GF-D8 (cell line): Measurements from ENCODE around the gene ANO8.

ENCODE experiments used
- DNase-seq: peaks from one replicate; lab custom pipeline; 2025; lab: John Stamatoyannopoulos, UW

ANO8 gene

DNA sequence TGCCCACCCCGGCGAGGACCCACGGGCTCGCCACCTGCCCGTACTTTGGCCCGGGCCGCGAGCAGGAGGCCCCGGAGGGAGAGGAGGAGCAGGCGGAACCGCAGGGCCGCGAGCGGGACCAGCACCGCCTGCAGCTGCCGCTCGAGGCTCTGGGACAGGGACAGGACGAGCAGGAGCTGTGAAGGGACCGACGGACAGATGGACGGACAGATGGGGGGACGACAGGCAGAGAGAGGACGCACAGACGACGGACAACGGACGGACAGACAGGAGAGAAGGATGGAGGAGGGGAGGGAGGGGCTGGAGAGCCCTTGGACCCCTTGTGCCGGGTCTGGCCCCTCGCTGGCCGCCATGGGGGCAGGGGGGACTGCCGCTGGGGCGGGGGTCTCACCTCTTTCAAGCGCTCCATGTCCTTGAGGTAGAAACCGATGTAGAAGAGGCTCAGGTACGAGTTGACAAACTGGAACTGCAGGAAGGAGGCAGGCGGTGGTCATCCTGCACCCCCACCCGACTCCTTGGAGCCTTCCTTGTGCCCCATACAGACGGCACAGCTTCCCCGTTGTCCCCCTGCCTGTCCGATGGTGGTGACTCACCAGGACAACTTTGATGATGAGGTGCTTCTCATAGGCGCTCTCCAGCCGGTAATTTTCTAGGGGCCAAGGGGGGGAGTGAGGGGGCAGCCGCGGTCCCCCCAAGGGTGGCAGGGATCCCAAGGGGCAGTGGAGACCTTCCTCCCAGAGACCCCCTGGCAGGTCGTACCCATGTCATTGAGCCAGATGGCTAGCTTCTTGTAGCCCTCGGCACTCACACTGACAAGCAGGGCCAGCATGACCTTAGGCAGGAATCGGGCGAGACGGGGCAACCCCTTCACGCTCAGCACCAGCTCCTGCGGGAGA, 5.0 kb downstream of the ANO8 start:
- no peak for DNase-seq

DNA sequence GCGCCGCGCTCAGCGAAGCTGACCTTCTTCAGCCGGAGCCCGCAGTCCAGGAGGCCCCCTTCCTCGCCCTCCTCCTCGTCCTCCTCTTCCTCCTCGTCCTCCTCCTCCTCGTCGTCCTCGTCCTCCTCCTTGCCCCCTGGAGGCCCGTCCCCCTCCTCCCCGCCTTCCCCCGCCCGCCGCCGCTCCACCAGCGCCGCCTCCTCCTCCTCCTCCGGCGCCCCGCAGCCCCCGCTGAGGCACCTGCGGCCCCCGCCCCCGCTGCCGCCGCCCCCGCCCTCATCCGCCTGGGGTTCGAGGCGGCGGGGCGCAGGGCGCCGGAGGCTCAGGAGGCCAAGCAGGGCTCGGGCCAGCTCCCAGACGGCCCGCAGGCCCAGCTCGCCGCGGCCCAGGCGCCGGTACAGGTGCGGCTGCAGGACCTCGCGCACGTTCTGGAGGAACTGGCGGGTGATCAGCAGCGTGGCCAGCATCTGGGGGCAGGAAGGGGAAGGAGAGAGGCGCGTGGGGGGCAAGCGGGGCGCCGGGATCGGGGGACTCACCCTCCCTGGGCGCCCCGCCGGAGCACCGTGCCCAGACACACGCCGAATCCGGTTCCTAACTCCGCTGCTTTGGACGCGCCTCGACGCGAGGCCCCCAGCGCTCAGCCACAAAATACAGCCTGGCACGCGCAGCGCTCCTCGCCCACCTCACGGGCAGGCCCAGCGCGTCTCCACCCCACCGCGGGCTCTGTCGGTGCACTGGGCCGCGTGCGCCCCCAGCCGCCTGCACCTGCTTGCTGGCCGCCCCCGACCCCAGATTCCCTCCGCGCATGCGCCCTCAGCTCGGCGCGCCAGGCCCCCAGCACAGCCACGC, 5.9 kb downstream of the ANO8 start:
- DNase-seq: no peak

DNA sequence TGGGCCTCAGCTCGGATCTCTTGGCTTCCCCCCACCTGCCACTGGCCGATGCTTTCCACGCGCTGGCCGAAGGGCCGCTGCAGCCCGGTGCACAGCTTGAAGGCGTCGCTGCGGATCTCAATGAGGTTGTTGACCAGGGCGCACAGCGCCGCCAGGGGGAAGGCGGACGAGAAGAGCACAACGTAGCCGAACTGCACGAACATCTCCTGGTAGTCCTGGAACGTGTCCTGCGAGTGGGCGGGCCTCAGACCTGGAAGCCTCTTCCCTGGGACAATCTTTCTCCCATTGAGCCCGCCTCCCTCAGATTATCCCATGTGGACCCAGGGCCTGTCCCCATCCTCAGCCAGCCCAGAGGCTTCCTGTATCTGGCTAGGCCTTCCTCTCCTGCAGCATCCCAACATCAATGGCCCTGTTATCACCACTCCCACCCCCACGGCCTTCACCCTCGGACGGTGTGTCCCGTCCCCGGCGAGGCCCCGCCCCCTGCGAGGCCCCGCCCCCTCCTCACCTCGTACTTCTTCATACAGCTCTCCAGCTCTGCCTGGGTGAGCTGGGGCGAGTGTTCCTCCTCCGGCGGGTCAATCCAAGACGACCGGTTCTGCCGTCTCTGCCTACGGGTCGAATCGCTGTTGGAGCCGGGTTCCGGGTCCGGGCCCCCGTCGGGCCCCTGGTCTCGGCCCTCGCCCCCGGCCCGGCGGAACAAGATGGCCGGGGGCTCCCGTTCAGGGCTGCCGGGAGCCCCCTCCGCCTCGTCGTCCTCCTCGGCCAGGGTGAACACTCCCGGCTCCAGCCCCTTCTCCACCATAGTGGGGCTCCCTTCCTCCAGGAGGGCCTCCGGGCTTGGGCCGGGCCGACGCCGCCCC, 6.8 kb downstream of the ANO8 start:
- no peak for DNase-seq

DNA sequence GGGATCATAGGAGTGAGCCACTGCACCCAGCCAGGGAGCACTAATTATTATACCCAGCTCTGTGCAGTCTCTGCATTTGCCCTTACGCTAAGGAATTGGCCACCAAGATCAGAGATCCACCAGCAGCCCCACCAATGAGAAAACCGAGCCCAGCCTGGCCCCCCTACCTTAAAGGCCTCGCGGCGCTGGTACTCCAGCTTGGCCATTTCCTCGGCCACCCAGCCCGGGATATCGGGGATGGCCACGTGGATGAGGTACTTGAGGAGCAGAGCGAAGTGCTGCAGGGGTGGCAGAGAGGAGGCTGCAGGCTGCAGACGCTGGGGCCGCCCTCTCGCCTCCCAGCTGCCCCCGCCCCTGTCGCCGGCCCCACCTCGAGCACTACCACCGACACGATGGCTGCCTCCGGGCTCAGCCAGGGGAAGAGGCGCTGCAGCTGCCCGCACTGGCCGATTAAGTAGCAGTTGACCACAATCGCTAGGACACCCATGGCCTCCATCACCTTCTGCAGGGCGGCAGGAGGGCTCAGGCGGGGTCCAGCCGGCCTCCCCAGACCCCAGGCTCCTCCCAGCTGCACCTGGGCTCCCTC, 7.5 kb downstream of the ANO8 start:
- no peak for DNase-seq

DNA sequence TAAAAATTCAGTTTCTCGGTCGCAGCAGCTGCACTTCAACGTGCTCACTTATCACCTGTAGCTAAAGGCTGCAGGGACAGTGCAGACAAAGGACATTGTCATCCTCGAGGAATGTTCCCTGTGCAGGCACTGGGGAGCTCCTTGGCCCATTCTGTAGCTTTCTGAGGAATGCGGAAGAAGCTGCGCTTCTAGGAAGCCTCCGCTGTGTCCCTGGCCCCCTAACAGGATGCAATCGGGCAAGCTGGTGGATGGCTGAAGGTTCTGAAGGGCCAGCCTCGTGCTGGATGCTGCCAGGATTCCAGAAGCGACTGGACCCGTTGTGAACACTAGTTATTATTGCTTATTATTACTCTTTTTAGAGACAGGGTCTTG, 8.1 kb downstream of the ANO8 start:
- DNase-seq: no peak

DNA sequence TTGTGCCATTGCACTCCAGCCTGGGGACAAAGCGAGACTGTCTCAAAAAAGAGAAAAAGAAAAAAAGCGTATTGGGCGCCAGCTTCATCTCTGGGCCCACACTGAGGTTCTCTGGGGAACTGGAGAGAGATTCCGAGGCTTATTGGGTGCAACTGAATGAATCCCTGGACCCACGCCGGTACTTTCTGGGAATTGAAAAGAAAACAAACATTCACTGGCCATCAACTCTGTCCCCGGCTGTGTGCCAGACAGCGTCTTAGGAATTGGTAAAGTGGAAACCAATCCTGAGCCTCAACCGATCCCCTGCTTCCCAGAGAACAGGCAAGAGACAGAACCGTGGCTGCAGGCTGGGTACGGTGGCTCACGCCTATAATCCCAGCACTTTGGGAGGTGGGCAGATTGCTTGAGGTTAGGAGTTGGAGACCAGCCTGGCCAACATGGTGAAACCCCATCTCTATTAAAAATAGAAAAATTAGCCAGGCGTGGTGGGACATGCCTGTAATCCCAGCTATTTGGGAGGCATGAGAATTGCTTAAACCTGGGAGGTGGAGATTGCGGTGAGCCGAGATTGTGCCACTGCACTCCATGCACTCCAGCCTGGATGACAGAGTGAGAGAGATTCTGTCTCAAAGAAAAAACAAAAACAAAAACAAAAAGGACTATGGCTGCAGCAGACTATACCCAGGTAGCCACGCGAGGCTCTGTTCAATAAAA, 8.6 kb downstream of the ANO8 start:
- no peak for DNase-seq

DNA sequence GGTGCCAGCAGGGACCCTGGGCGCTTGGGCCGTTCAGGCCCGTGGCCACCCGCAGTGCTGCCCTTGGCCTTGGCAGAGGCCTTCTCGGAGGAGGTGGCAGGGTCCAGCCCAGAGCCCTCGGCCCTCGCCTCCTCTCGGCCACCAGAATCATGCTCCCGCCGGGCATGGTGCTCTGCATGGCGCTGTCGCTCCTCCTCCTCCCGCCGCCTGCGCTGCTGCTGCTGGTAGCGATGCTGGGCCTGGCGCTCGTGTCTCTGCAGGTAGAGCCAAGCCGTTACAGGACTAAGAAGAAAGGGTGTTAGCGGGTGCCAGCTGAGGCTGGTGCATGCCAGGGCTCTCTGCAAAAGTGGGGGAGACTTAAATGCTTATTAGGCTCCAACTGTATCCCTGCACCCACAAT, 9.5 kb downstream of the ANO8 start:
- no peak for DNase-seq

DNA sequence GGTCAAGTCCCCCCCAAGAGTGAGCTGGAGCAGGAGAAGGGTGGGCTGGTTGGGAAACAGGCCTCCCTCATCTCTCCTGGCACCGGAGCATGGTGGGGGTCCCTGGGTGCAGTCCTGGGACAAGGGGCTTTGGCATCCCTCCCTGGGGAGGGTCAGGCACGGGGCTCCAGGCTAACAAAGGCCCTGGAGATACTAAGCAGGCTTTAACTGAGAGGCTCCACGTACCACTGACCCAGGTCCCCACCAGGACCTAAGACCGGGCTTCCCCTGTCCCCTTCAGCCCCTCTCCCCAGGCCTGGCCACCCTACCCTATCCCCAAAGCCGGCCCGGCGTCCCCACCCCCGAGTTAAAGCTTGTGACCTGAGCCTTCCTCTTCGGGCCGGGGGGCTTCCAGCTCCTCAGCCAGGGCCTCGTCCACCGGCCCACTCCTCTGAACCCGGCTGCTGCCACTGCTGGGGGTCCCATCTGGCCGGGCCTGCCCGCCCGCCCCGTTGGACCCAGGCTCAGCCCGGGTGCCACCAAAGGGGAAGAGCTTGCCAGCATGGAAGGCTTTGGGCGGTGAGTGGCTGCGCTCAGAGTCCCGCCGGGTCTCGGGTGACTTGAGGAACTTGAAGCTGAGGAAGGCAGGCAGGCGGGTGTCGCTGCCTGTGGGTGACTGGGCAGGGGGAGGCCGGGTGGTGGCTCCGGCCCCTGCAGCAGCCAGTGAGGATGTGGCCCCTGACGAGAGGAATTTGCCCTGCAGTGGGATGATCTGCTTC, 10.1 kb downstream of the ANO8 start:
- DNase-seq: no peak

DNA sequence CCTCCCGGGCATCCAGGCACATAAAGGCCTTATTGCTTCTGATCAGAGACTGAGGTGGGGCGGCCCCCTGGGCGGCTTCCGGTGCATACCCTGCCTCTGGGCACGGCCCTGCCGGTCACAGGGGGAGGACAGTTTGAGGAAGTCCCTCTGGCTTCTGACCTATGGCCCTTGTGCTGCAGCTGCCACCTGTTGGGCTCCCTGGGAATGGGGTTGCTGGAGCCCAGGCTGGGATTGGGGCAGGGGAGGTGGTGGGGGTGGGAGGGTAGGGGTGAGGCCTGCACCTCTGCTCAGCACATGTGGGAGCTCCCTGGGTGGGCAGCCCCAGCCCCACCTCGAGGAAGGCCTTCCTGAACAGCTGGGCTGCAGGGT, 10.7 kb downstream of the ANO8 start:
- no peak for DNase-seq

DNA sequence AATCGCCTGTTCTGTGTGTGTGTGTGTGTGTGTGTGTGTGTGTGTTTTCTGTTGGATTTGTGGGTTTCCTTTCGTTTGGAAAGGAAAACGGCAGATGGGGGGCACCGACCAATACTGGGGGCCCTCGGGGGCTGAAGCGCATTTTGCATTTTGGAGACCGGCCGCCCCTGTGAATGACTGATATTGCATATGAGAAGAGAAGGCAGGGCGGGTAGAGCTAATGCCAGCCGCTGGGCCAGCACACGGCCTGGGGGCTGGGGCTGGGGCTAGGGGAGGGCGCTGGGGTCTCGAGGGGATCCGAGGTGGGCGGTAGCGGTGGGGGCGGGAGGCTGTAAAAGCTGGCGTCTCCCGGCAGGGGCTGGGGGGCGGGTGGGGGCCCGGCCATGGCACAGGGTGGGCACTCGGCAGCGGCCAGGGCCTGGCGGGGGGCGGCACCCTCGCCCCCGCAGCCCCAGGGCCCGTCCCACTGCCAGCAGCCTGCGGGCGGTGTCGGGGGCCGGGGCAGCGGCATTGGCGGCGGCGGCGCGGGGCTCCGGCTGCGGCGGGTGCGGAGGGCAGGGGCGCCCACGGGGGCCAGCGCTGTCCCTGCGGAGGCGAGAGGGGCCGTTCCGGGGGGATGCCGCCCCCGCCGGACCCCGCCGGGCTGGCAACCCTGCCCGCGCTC, 11.2 kb downstream of the ANO8 start:
- DNase-seq: no peak

DNA sequence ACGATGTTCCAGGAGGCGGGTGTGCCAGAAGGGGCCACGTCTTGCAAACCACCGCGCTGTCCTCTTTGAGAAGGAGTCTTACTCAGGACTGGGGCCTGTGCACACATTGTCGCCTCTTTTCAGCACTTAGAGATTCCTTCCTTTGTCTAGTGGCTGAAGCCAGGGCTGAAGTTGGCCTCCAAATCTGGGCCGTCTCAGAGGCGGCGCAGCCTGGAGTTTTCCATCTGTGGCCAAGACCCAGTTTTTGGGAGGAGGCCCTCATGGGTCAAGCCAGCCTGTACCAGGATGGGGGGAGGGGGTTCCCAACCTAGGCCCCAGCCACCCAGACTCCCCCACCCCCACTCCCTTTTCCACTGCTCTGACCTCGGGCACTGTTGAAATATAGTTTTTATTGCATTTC, 11.8 kb downstream of the ANO8 start:
- DNase-seq: no peak

DNA sequence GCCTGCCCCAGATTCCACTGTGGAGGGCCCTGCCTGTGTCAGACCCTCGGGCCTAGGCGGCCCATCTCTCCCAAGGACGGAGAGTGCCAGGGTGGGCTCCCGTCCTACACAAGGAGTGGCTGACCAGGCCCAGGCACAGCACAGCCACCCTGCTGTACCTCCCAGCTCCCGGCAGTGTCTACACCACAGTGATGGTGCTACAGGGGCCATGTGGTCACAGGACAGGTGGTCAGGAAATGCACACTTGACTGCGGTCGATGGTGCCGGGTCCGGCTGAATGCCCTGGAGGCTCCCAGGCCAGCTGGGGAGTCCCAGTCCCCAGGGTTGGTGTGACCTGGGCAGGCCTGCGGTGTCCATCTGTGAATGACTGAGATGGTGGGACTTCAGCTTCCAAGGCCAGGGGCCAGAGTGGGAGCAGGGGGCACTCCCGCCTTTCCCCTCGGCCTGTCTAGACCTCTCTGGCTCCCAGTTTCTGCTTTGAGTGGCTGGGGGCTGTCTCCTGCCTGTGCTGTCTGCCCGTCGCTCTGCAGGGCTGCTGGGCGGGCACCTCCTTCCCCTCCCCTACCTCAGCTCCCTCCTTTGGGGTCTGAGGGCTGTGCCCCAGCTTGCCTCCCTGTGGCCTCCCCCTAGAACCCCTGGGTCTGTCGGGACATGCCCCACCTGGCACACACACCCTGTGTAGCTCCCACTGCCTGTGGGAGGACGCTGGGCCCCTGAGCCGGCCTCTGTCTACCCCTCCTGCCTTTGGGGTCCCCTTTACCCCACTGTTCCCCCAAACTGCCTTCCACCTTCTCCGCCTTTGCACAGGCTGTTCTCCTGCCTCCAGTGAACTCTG, 12.8 kb downstream of the ANO8 start:
- no peak for DNase-seq

DNA sequence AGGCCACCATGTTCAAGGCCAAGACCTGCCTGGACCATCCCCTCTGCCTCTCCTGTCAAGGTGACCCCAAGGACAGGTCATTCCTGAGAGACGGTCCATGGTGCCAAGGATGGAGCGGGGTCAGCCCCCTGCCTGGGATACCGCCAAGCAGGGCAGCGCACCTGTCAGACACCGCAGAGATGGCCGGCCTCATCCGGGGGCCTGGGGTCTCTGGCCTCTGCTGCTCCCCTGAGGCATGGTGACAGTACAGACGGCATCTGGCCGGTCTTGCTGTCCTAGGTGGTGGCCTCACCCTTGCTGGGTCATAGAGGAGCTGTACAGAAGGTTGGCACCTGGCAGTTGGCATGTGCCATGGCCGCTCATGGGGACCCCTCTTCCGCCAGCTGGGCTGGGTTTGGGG, 14.2 kb downstream of the ANO8 start:
- DNase-seq: no peak

DNA sequence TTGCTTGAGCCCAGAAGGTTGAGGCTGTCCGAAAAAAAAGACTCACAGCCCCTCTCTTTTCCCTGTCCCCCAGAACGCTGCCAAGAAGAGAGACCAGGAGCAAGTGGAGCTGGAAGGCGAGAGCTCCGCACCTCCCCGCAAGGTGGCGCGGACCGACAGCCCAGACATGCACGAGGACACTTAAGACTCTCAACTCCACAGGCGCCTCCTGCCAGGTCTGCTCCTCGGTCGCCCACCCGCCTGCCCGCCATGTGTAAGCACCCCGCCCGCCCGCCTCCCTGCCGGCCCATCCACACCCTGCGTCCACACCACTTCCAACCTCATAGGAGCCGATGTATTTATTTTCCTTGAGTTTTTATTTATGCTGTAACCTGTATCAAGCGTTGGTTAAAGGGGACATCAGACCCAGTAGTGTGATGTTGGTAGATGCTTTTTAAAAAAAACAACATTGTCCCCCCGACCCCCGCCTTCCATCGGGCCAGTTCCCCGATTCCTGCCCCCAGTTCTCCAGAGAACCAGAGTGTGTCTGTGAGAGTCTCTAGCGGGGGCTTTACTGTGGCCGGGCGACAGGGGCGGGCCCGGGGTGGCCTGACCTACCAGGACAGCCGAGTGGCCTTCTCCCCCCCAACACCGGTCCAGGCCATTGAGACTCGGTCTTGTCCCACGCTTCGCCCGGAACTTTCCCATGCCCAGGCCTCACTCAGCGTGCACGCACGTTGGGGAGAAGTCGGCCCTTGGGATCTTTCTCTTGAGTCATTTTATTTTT, 15.0 kb downstream of the ANO8 start:
- DNase-seq: no peak

DNA sequence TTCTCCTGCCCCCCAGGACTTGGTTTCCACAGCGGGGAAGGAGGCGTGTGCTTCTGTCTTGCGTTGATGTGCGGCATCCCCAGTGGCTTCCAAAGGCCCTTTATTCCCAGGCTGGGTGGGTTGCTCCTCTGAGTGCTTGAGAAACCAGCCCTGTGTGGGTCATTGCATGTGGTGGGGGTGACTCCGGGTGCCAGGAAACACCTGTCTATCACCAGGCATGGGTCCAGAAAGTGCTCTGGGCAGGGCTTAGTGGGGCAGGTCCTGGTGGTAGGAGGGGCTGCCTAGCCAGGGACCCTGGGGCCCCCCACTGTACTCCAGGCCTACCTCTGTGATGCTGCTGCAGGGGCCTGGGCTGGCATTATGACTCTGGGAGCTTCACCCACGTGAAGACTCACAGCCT, 15.7 kb downstream of the ANO8 start:
- no peak for DNase-seq

DNA sequence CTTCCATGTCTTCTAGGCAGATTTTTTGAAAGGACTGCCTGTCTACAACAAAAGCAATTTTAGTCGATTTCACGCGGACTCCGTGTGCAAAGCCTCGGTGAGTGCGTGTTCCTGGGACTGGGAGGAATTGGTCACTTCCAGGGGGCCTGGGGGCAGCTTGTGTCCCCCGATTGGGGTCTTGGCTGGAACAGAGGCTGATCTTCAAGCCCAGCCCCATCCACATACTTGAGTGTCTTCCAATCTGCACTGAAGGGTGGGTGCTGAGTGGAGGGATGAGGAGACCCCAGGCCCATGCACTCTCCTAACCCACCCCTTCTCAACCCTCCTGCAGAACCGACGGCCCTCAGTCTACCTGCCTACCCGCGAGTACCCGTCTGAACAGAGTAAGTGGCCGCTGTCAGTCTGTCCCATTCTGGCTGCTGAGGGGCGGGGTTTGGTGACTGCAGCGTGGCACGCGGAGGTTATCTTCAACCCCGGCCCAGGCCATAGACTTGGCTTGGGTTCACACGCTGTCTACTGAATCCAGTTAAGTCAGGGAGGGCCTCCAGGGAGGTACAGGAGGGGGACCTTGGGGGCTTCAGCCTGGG, 20.6 kb downstream of the ANO8 start:
- no peak for DNase-seq

DNA sequence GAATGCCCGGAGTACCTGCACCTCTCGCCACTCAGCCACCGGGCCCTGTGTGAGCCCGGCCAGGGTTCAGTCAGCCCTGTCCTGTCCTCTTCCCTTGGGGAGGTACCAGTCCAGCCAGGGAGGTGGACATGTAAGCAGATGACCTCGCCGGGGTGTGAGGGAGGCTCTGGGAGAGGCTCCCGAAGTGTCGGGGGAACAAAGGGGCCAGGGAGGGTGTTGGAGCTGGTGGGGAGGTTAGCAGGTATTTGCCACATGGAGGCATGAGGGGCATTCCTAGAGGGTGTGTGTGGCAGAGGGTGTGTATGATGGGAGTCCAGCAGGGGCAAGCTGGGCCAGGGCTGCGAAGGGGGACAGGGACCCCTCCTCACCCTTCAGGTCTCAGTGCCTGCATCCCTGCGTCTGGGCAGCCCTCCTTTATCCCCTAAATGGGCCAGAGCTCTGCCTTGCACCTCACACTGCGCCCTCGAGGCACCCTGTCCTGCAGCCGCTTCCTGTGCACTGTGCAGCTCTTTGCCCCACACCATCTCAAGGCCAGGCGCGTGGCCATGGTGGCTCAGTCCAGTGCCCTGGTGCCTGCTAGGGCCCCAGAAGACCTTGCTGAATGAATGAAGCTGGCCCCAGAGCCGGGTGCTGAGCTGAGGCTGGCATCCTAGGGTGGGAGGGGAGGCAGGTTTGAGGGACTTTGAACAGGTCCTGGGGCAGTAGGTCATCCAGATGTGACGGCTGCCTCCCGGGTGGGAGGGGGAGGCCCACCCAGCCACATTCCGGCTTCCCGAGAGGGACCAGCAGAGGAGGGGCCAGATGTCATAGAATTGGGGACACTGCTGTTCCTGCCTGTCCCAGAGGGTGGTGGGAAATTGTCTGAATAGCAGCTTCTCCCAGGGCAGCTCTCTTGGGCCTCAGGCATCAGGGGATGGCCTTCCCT, 22.2 kb downstream of the ANO8 start:
- DNase-seq: no peak
